ENCODE results near the gene DNM2.

- TF ChIP-seq CTCF (IDR thresholded peaks at IDR 0.05) (no peak), ATF3 (CRISPR knock-in tag; conservative IDR thresholded peaks at IDR 0.05) (no peak), MAX (CRISPR knock-in tag; IDR thresholded peaks at IDR 0.05) (no peak), HMGXB4 (CRISPR knock-in tag; IDR thresholded peaks at IDR 0.05) (no peak), ZNF425 (CRISPR knock-in tag; conservative IDR thresholded peaks at IDR 0.05) (no peak)
Observed at GRCh38 chr19:10835089-10835753, 117.3 kb downstream of the DNM2 start.

All from WTC11 (cell line).